ENCODE data around the gene LIPC. TPM values are rescaled to one million over a fixed set of nuclear protein-coding genes. Genes with fewer than 3 reads are reported as not detected.

LIPC gene
- total and polyA plus RNA-seq, 7 donors: 0.36 to 3.0 (median 0.83) TPM; not detected in 2

GRCh38 chr15:58495891-58496408 lies 64.2 kb downstream of the LIPC start:
- Histone ChIP-seq H3K27me3 (no peaks in the 10 kb centered on the region), H3K36me3 (no peaks in the 10 kb centered on the region), H3K27ac (no peak overlapping the region), H3K9me3 (no peaks in the 10 kb centered on the region), H3K4me1 (peaks cover 0 to 9% (median 2%) of the 10 kb centered on the region in 4 donors), H3K4me3 (no peak overlapping the region)
- TF ChIP-seq EP300 (IDR thresholded peaks at IDR 0.05) (no peak), CTCF (IDR thresholded peaks at IDR 0.05) (no peak), POLR2AphosphoS5 (IDR thresholded peaks at IDR 0.05) (no peak), POLR2A (IDR thresholded peaks at IDR 0.05) (no peak)
- 91% methylated on average over 3 of the region's 3 CpGs for WGBS, 2 donors
- DNase-seq: no peak
- intact Hi-C loops (cut with DNase I): no loop called here

GRCh38 chr15:58497046-58497785 lies 65.4 kb downstream of the LIPC start:
- WGBS, 2 donors: 92% methylated on average over 9 of the region's 9 CpGs
- TF ChIP-seq CTCF (IDR thresholded peaks at IDR 0.05) (no peak), POLR2A (IDR thresholded peaks at IDR 0.05) (no peak), EP300 (IDR thresholded peaks at IDR 0.05) (no peak)

GRCh38 chr15:58498821-58499580 lies 67.2 kb downstream of the LIPC start:
- intact Hi-C loops (cut with DNase I): no loop called here
- no peaks in the 10 kb centered on the region for H3K9me3 ChIP-seq
- H3K27me3 ChIP-seq: no peaks in the 10 kb centered on the region
- H3K36me3 ChIP-seq: no peaks in the 10 kb centered on the region
- DNase-seq: no peak
- TF ChIP-seq POLR2A (IDR thresholded peaks at IDR 0.05) (no peak), CTCF (IDR thresholded peaks at IDR 0.05) (no peak), POLR2AphosphoS5 (IDR thresholded peaks at IDR 0.05) (no peak), EP300 (IDR thresholded peaks at IDR 0.05) (no peak)
- no peak overlapping the region for H3K4me3 ChIP-seq
- no peak overlapping the region for H3K27ac ChIP-seq
- 85 to 87% methylated on average over 8 of the region's 8 CpGs for WGBS, 2 donors
- peaks cover 0 to 9% (median 2%) of the 10 kb centered on the region in 4 donors for H3K4me1 ChIP-seq

More at GRCh38 chr15:58497046-58497785, 65.4 kb downstream of the LIPC start:
- intact Hi-C loops (cut with DNase I): no loop called here
- Histone ChIP-seq H3K27ac (no peak overlapping the region), H3K4me1 (peaks cover 0 to 9% (median 2%) of the 10 kb centered on the region in 4 donors), H3K36me3 (no peaks in the 10 kb centered on the region), H3K9me3 (no peaks in the 10 kb centered on the region), H3K4me3 (no peak overlapping the region), H3K27me3 (no peaks in the 10 kb centered on the region)
- DNase-seq: no peak

- Histone ChIP-seq H3K27ac (no peak overlapping the region), H3K27me3 (no peaks in the 10 kb centered on the region), H3K4me1 (peaks cover 0 to 9% (median 2%) of the 10 kb centered on the region in 4 donors), H3K36me3 (no peaks in the 10 kb centered on the region), H3K4me3 (no peak overlapping the region), H3K9me3 (no peaks in the 10 kb centered on the region)
- intact Hi-C loops (cut with DNase I): no loop called here
- TF ChIP-seq CTCF (IDR thresholded peaks at IDR 0.05): no peak
- TF ChIP-seq POLR2AphosphoS5 (IDR thresholded peaks at IDR 0.05): no peak
- TF ChIP-seq EP300 (IDR thresholded peaks at IDR 0.05): no peak
- no peak for TF ChIP-seq POLR2A (IDR thresholded peaks at IDR 0.05)
- DNase-seq: no peak
- 96% methylated on average over 4 of the region's 4 CpGs for WGBS, 2 donors
Observed at GRCh38 chr15:58501006-58501405, 69.2 kb downstream of the LIPC start.

Measured in sigmoid colon (tissue), 7 donors.